NB4 (cell line): ENCODE measurements around the gene PBX3.

Experiments
- DNase-seq: peaks from one replicate; pipeline ENCODE4 v3.0.0; 2010; ENCODE audit warnings: low read depth
- H3K4me3 ChIP-seq: one replicate; pipeline ENCODE4 v1.5.1; 2011; ENCODE audit warnings: mild to moderate bottlenecking, low read depth, low read length, moderate library complexity
- MYC ChIP-seq: IDR thresholded peaks from 2 replicates; pipeline ENCODE4 v1.6.1; 2011; ENCODE audit warnings: low read depth, low read length
- POLR2A ChIP-seq: IDR thresholded peaks from 2 replicates; pipeline ENCODE4 v1.6.1; 2011; ENCODE audit warnings: mild to moderate bottlenecking; ENCODE audit not compliant: insufficient read length; ENCODE audit errors: extremely low read depth
- TF ChIP-seq, protein P1 (sequence below): IDR thresholded peaks from one replicate; pipeline ENCODE4 v1.5.1; 2012; ENCODE audit warnings: low read depth, low read length
- TF ChIP-seq, protein P2 (sequence below): IDR thresholded peaks from 2 replicates; pipeline ENCODE4 v1.6.1; 2011; ENCODE audit warnings: low read depth, low read length

Gene PBX3

DNA sequence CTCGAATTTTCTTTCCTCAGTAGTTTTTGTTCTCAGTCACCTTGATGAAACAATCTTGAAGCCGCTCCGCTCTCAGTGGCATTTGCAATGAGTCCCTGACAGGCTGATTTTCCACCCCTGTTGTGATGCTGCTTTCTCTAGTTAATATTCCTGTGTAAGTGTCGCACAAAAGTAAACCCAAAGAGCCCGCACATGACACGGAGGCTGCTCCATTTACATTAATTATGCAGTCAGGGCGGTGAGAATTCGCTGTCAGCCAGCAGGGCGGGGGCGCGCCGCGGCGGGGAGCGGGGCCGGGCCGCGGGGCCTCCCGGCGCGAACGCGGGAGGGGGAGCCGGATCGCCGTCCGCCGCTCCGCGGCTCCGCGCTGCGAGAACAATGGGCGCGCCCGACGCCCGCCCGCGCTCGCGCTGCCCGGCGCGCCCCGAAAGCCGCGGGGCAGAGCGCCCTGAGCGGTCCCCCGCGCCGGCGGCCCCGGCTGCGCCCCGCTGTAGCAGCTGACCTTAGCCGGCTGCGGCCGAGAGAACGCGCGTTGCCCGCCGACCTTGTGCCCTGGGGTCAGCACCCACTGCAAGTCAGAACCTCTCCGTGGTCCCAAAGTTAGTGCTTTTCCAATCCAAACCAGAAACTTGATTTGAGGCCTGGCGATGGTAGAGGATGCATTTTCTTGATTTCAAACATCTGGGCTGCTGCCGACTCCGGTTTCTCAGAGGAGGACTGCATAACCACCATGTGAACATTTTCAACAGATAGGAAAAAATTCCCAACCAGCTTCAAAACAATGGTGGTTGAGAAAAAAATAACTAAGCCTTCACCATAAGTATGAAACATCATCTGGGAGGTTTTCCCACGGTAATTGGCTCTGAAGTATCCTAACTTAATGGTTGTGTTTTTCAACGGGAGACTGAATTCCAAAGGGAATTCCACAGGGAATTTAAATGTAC is 142.6 kb downstream of the PBX3 start:
- DNase-seq: peak; percentile 45
- H3K4me3 ChIP-seq: peak overlapping the region; percentile 51
- TF ChIP-seq, protein P1, sequence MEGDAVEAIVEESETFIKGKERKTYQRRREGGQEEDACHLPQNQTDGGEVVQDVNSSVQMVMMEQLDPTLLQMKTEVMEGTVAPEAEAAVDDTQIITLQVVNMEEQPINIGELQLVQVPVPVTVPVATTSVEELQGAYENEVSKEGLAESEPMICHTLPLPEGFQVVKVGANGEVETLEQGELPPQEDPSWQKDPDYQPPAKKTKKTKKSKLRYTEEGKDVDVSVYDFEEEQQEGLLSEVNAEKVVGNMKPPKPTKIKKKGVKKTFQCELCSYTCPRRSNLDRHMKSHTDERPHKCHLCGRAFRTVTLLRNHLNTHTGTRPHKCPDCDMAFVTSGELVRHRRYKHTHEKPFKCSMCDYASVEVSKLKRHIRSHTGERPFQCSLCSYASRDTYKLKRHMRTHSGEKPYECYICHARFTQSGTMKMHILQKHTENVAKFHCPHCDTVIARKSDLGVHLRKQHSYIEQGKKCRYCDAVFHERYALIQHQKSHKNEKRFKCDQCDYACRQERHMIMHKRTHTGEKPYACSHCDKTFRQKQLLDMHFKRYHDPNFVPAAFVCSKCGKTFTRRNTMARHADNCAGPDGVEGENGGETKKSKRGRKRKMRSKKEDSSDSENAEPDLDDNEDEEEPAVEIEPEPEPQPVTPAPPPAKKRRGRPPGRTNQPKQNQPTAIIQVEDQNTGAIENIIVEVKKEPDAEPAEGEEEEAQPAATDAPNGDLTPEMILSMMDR: no peak
- TF ChIP-seq, protein P2, sequence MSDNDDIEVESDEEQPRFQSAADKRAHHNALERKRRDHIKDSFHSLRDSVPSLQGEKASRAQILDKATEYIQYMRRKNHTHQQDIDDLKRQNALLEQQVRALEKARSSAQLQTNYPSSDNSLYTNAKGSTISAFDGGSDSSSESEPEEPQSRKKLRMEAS: no peak
- TF ChIP-seq MYC: no peak
- TF ChIP-seq POLR2A: no peak

DNA sequence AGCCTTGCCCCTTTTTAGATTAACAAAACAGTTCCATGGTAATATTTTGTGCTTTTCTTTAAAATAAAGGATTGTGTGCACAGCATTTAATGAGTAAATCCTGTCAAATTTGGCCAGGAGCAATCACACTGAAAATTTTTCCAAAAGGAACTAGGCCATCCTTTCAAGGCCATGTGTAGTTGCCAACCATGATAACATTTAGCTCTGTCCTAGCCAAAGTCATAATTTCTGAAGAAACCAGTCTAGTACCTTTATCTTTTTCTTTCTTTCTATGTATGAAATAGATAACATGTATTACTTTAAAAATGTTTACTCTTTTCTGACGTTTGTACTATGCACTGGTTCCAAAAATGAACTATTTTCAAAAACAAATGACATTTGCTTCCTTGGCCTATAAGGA is 143.7 kb downstream of the PBX3 start:
- no peak for DNase-seq
- no peak overlapping the region for H3K4me3 ChIP-seq
- TF ChIP-seq POLR2A: no peak
- TF ChIP-seq, protein P2: no peak
- TF ChIP-seq, protein P1: no peak
- TF ChIP-seq MYC: no peak

DNA sequence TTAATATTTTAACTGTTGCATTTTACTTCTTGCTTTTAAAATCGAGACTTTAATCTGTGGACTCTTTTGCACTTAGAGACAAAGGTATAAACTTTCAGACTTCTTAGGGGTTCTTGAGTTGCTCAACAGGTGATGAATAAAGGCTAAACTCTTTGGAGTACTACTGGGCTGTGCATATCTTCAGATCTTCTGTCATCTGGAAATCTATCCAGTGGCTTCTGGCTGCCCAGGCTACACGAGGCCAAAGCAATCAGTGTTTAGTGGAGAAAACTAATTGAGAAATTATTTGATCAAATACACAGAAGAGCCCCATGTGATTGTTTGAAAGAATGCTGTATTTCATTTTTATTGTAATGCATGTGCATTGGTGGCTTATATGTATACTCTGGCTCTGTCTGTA is 146.1 kb downstream of the PBX3 start:
- no peak for TF ChIP-seq MYC
- no peak for TF ChIP-seq POLR2A
- TF ChIP-seq, protein P2: no peak
- TF ChIP-seq, protein P1: no peak
- no peak for DNase-seq
- no peak overlapping the region for H3K4me3 ChIP-seq

DNA sequence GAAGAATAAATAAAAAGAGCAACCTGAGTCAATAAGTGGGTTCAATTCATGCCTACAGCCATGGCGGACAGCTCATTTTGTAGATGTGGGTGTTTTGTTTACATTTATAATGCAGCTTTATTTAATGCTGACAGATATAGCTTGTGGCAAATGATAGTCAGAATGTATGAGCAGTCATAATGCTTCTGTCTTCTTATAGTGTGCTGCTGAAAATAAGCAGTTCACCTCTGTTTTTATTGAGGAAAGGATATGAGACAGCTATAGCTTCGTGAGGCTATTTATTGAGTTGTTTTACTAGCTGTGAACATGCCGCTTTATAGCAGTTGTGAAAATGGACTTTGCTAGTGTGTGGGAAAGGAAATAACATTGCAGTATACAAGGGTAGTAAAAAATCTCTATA is 147.4 kb downstream of the PBX3 start:
- TF ChIP-seq MYC: no peak
- TF ChIP-seq, protein P2: no peak
- DNase-seq: no peak
- H3K4me3 ChIP-seq: no peak overlapping the region

DNA sequence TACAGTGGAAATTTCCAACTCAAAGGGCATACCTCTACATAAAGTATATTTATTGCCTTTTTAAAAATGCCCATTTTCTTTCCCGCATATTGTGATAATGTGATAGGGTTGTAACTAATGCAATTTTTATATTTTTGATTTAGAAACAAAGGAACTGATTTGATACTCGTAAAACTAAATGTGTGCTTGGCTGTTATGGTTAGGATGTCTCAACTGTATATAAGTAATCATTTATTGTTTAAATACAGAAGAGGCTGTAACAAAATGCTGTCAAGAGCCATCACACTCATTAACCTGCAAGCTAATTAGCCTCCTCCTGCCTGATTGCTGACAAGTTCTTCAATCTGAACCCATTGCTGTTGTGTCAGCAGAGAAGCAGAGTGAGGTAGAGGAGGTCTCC is 149.2 kb downstream of the PBX3 start:
- no peak overlapping the region for H3K4me3 ChIP-seq
- no peak for TF ChIP-seq MYC
- TF ChIP-seq, protein P1: no peak
- TF ChIP-seq POLR2A: no peak
- TF ChIP-seq, protein P2: no peak
- DNase-seq: no peak

DNA sequence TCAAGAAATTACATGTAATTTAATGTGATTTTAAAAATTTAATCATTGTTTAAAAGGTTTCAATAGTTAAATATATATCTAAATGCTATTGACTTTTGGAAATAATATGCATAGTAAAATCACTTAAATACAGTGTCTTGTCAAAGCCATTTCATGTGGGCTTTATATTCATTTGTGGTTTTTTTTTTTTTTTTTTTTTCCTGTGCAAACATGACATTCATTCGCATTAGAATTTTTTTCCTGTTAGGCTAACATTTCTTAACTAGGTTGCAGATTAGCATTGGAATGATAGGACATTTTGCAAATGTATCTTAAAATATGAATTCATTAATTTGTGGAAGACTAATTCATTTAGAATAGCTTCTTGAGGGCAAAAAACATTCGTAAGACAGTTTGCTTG is 149.8 kb downstream of the PBX3 start:
- no peak for TF ChIP-seq MYC
- TF ChIP-seq POLR2A: no peak
- TF ChIP-seq, protein P1: no peak
- TF ChIP-seq, protein P2: no peak
- H3K4me3 ChIP-seq: no peak overlapping the region
- no peak for DNase-seq
